Ramos (cell line): Measurements from ENCODE around the gene MACROD2.

Source experiments
- in situ Hi-C: fragments of 300-500 bp; cut with MboI; formaldehyde crosslinking; loops from one replicate; pipeline ENCODE4 v1.14.3; 2022; ENCODE audit warnings: low sequenced_read_pairs; ENCODE audit not compliant: unreplicated experiment

Gene MACROD2

GRCh38 chr20:15658295-15658694, 1663.0 kb downstream of the MACROD2 start:
- in situ Hi-C loops: no loop called here

GRCh38 chr20:15673206-15673605, 1677.9 kb downstream of the MACROD2 start:
- in situ Hi-C loops: no loop called here

- in situ Hi-C loops: loop anchor here (25.0 kb wide), 1 partner anchor 113 kb away; no protein-coding TSS in a partner anchor
These were observed 1679.1 kb downstream of the MACROD2 start for GRCh38 chr20:15674253-15675060.

- in situ Hi-C loops: loop anchor here (25.0 kb wide), 1 partner anchor 112 kb away; no protein-coding TSS in a partner anchor
These were observed 1679.8 kb downstream of the MACROD2 start for GRCh38 chr20:15675061-15675514.

GRCh38 chr20:15675813-15676484, 1680.6 kb downstream of the MACROD2 start:
- in situ Hi-C loops: loop anchor here (25.0 kb wide), 1 partner anchor 111 kb away; no protein-coding TSS in a partner anchor

- in situ Hi-C loops: loop anchor here (25.0 kb wide), 1 partner anchor 110 kb away; no protein-coding TSS in a partner anchor
These were observed 1681.5 kb downstream of the MACROD2 start for GRCh38 chr20:15676815-15677214.

GRCh38 chr20:15682690-15683089, 1687.4 kb downstream of the MACROD2 start:
- in situ Hi-C loops: loop anchor here (25.0 kb wide), 1 partner anchor 105 kb away; no protein-coding TSS in a partner anchor

- in situ Hi-C loops: loop anchor here (25.0 kb wide), 1 partner anchor 95 kb away; no protein-coding TSS in a partner anchor
These were observed 1697.3 kb downstream of the MACROD2 start for GRCh38 chr20:15692570-15692969.

- in situ Hi-C loops: loop anchor here (25.0 kb wide), 3 partner anchors 88 to 788 kb away; no protein-coding TSS in a partner anchor
These were observed 1704.3 kb downstream of the MACROD2 start for GRCh38 chr20:15699431-15700146.

GRCh38 chr20:15700147-15700765, 1704.9 kb downstream of the MACROD2 start:
- in situ Hi-C loops: loop anchor here (25.0 kb wide), 2 partner anchors 537 to 787 kb away; no protein-coding TSS in a partner anchor

- in situ Hi-C loops: loop anchor here (25.0 kb wide), 2 partner anchors 535 to 785 kb away; no protein-coding TSS in a partner anchor
These were observed 1706.8 kb downstream of the MACROD2 start for GRCh38 chr20:15702161-15702560.

GRCh38 chr20:15703171-15703911, 1708.0 kb downstream of the MACROD2 start:
- in situ Hi-C loops: loop anchor here (25.0 kb wide), 2 partner anchors 534 to 784 kb away; no protein-coding TSS in a partner anchor

GRCh38 chr20:15705975-15706374, 1710.7 kb downstream of the MACROD2 start:
- in situ Hi-C loops: loop anchor here (25.0 kb wide), 2 partner anchors 531 to 781 kb away; no protein-coding TSS in a partner anchor

GRCh38 chr20:15706719-15707118, 1711.4 kb downstream of the MACROD2 start:
- in situ Hi-C loops: loop anchor here (25.0 kb wide), 2 partner anchors 531 to 781 kb away; no protein-coding TSS in a partner anchor

GRCh38 chr20:15708984-15709598, 1713.8 kb downstream of the MACROD2 start:
- in situ Hi-C loops: loop anchor here (25.0 kb wide), 2 partner anchors 528 to 778 kb away; no protein-coding TSS in a partner anchor

GRCh38 chr20:15710636-15711035, 1715.3 kb downstream of the MACROD2 start:
- in situ Hi-C loops: loop anchor here (25.0 kb wide), 2 partner anchors 527 to 777 kb away; no protein-coding TSS in a partner anchor

- in situ Hi-C loops: loop anchor here (25.0 kb wide), 2 partner anchors 526 to 776 kb away; no protein-coding TSS in a partner anchor
These were observed 1715.9 kb downstream of the MACROD2 start for GRCh38 chr20:15711177-15711576.

- in situ Hi-C loops: loop anchor here (25.0 kb wide), 2 partner anchors 521 to 771 kb away; no protein-coding TSS in a partner anchor
These were observed 1720.9 kb downstream of the MACROD2 start for GRCh38 chr20:15716256-15716655.
